Mesenchymal stem cell (in vitro differentiated cells and primary cell): ENCODE data around the gene GRIN2D.

Experiments
- DNase-seq: peaks from one replicate; pipeline ENCODE4 v3.0.0-alpha.2; 2013
- H2AFZ ChIP-seq: one replicate; pipeline ENCODE4 v1.6.1; 2013; ENCODE audit warnings: low read depth, mild to moderate bottlenecking, control low read depth, inconsistent platforms, low read length, moderate library complexity
- H2AK5ac ChIP-seq: 2 replicates; pipeline ENCODE4 v1.6.1; 2013; ENCODE audit warnings: low read length, moderate library complexity, mild to moderate bottlenecking, inconsistent platforms; ENCODE audit not compliant: severe bottlenecking
- H2BK120ac ChIP-seq: one replicate; pipeline ENCODE4 v1.6.1; 2013; ENCODE audit warnings: low read depth, mild to moderate bottlenecking, inconsistent platforms, low read length, moderate library complexity
- H2BK12ac ChIP-seq, 2 experiments: one replicate each; pipeline ENCODE4 v1.6.1; 2013; ENCODE audit warnings: inconsistent platforms in 2 of 2, low read length in 2 of 2, mild to moderate bottlenecking in 2 of 2, moderate library complexity in 2 of 2, control low read depth in 1 of 2
- H2BK15ac ChIP-seq: one replicate; pipeline ENCODE4 v1.6.1; 2013; ENCODE audit warnings: mild to moderate bottlenecking, low read depth, inconsistent platforms; ENCODE audit not compliant: poor library complexity, severe bottlenecking
- H2BK5ac ChIP-seq: 2 replicates; pipeline ENCODE4 v1.6.1; 2013; ENCODE audit warnings: low read depth, mild to moderate bottlenecking, low read length, control low read depth, inconsistent platforms; ENCODE audit not compliant: poor library complexity, severe bottlenecking
- H3K14ac ChIP-seq, 2 experiments: one replicate each; pipeline ENCODE4 v1.6.1; 2013; ENCODE audit warnings: inconsistent platforms in 2 of 2, low read length in 2 of 2, control low read depth in 1 of 2, mild to moderate bottlenecking in 1 of 2, moderate library complexity in 1 of 2
- H3K18ac ChIP-seq, 2 experiments: one replicate each; pipeline ENCODE4 v1.6.1; 2013; ENCODE audit warnings: inconsistent platforms in 2 of 2, low read length in 2 of 2, control low read depth in 1 of 2, low read depth in 1 of 2, mild to moderate bottlenecking in 1 of 2
- H3K23ac ChIP-seq, 2 experiments: one replicate each; pipeline ENCODE4 v1.6.1; 2013; ENCODE audit warnings: inconsistent platforms in 2 of 2, low read length in 2 of 2, mild to moderate bottlenecking in 2 of 2, moderate library complexity in 2 of 2, control low read depth in 1 of 2
- H3K27ac ChIP-seq: 2 replicates; pipeline ENCODE4 v1.5.1; 2013; ENCODE audit warnings: mild to moderate bottlenecking, moderate library complexity, low read length, control low read depth, inconsistent platforms; ENCODE audit not compliant: poor library complexity, severe bottlenecking
- H3K27me3 ChIP-seq, 2 experiments: 2 replicates each; pipeline versions ENCODE4 v1.6.1 to v1.7.0; 2013; ENCODE audit warnings: low read length in 2 of 2, mild to moderate bottlenecking in 2 of 2, moderate library complexity in 2 of 2, control low read depth in 1 of 2, inconsistent platforms in 1 of 2; ENCODE audit not compliant: control insufficient read depth in 1 of 2, insufficient read depth in 1 of 2
- H3K36me3 ChIP-seq, 2 experiments: 2 replicates each; pipeline versions ENCODE4 v1.6.1 to v1.7.0; 2013; ENCODE audit warnings: low read length in 2 of 2, control low read depth in 1 of 2, inconsistent platforms in 1 of 2, low read depth in 1 of 2, mild to moderate bottlenecking in 1 of 2; ENCODE audit not compliant: insufficient read depth in 2 of 2, control insufficient read depth in 1 of 2
- H3K4ac ChIP-seq, 2 experiments: one replicate each; pipeline ENCODE4 v1.6.1; 2013; ENCODE audit warnings: inconsistent platforms in 2 of 2, low read length in 2 of 2, mild to moderate bottlenecking in 2 of 2, moderate library complexity in 2 of 2, control low read depth in 1 of 2, low read depth in 1 of 2
- H3K4me1 ChIP-seq: 2 replicates; pipeline ENCODE4 v1.6.1; 2013; ENCODE audit warnings: low read depth, low read length, control low read depth; ENCODE audit not compliant: control insufficient read depth, insufficient read depth
- H3K4me2 ChIP-seq: 2 replicates; pipeline ENCODE4 v1.6.1; 2013; ENCODE audit warnings: low read length, mild to moderate bottlenecking, inconsistent platforms; ENCODE audit not compliant: poor library complexity, severe bottlenecking
- H3K4me3 ChIP-seq, 2 experiments: 2 replicates each; pipeline versions ENCODE4 v1.5.1 to v1.7.0; 2013; ENCODE audit warnings: low read length in 2 of 2, mild to moderate bottlenecking in 2 of 2, control low read depth in 1 of 2, low read depth in 1 of 2; ENCODE audit not compliant: insufficient read depth in 1 of 2
- H3K79me1 ChIP-seq: replicated peaks from 2 replicates; pipeline ENCODE4 v1.6.1; 2013; ENCODE audit warnings: mild to moderate bottlenecking, control low read depth, low read length, inconsistent platforms; ENCODE audit not compliant: poor library complexity, severe bottlenecking
- H3K9ac ChIP-seq: 2 replicates; pipeline ENCODE4 v1.7.0; 2013; ENCODE audit warnings: mild to moderate bottlenecking, low read length, moderate library complexity
- H3K9me3 ChIP-seq: 2 replicates; pipeline ENCODE4 v1.7.0; 2013; ENCODE audit warnings: mild to moderate bottlenecking, low read length; ENCODE audit not compliant: control insufficient read depth
- H4K8ac ChIP-seq: one replicate; pipeline ENCODE4 v1.6.1; 2013; ENCODE audit warnings: inconsistent platforms, mild to moderate bottlenecking, low read length, moderate library complexity
- H4K91ac ChIP-seq: one replicate; pipeline ENCODE4 v1.6.1; 2013; ENCODE audit warnings: mild to moderate bottlenecking, low read length, inconsistent platforms
- WGBS: methylation state at CpG from one replicate; pipeline ENCODE4 v1.1.7; 2013; ENCODE audit warnings: mixed read lengths; 5-methylcytosine and 5-hydroxymethylcytosine counted together

GRIN2D gene

GRCh38 chr19:48394331-48395169 lies 1.1 kb downstream of the GRIN2D start:
- H4K91ac ChIP-seq, result peak overlapping the region; percentile 65
- 14% methylated on average over 22 of the region's 38 CpGs for WGBS

DNA sequence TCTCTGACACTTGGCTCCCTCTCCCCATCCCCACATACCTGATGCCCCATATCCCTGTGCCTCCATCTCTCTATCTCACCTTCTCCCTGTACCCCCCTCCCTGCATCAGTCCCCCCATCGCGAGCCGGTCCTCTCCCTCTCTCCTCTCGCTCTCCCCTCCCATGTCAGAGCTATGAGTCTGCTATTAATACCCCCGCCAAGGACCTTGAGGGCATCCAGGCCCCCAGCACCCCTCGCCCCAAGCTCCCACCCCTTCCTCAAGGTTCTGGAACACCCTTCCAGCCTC lies 1.6 kb downstream of the GRIN2D start:
- Histone ChIP-seq H3K4me3 (peak overlapping the region in 1 of 2 experiments; percentile 67), H3K79me1 (peaks cover 3% of the 10 kb centered on the region), H3K4me1 (peaks cover 37% of the 10 kb centered on the region), H3K23ac (no peak overlapping the region), H2BK120ac (no peak overlapping the region), H3K36me3 (no peaks in the 10 kb centered on the region), H3K4me2 (no peak overlapping the region), H3K27me3 (peaks cover 33 to 34% of the 10 kb centered on the region in 2 experiments), H3K9ac (peak overlapping the region; percentile 43), H2BK12ac (no peak overlapping the region), H3K9me3 (no peaks in the 10 kb centered on the region), H4K8ac (no peak overlapping the region), H3K4ac (no peak overlapping the region), H2AFZ (no peak overlapping the region), H2BK5ac (no peak overlapping the region), H4K91ac (no peak overlapping the region), H2BK15ac (peak overlapping the region; percentile 33), H2AK5ac (no peak overlapping the region), H3K18ac (peak overlapping the region in 1 of 2 experiments; percentile 38), H3K14ac (no peak overlapping the region), H3K27ac (no peak overlapping the region)
- no peak for DNase-seq
- 52% methylated on average over 4 of the region's 6 CpGs for WGBS

More at GRCh38 chr19:48394331-48395169, 1.1 kb downstream of the GRIN2D start:
- Histone ChIP-seq H3K14ac (peak overlapping the region in 1 of 2 experiments; percentile 91), H2AK5ac (no peak overlapping the region), H2BK12ac (peak overlapping the region in 1 of 2 experiments; percentile 18), H3K79me1 (peaks cover 3% of the 10 kb centered on the region), H3K23ac (no peak overlapping the region), H3K9ac (peak overlapping the region; percentile 54), H2BK120ac (peak overlapping the region; percentile 15), H4K8ac (peak overlapping the region; percentile 63), H3K4ac (peak overlapping the region; percentile 20 to 22), H3K27ac (no peak overlapping the region), H3K4me1 (peaks cover 38% of the 10 kb centered on the region), H3K4me2 (peak overlapping the region; percentile 80), H3K27me3 (peaks cover 33 to 34% of the 10 kb centered on the region in 2 experiments), H2BK5ac (no peak overlapping the region), H3K36me3 (peaks cover under 1% of the 10 kb centered on the region in 2 experiments), H3K4me3 (peak overlapping the region in 1 of 2 experiments; percentile 73), H2AFZ (no peak overlapping the region), H2BK15ac (peak overlapping the region; percentile 55), H3K18ac (peak overlapping the region; percentile 78 to 84), H3K9me3 (no peaks in the 10 kb centered on the region)
- DNase-seq, result no peak

DNA sequence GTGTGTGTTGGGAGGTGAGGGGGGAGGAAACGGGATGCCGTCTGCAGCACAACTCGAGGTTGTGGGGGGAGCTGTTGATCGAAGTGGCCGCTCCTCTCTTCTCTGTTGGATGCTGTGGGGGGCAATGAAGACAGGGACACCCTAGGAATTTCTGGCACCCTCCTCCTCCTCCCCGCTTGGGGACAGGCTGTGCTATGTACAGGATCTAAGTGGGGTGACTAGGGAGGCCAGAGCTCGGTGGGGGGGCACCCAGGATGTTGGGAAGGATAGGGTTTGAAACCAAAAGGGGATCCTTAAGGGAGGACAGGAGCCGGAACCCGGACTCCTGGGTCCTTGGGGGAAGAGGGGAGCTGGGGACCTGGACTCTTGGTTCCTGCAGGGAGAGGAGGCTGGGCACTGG lies 2.0 kb downstream of the GRIN2D start:
- H2BK120ac ChIP-seq, result no peak overlapping the region
- 60% methylated on average over 7 of the region's 9 CpGs for WGBS
- H2BK15ac ChIP-seq, result no peak overlapping the region
- H3K23ac ChIP-seq, result no peak overlapping the region
- no peak overlapping the region for H3K27ac ChIP-seq
- no peak overlapping the region for H3K4me2 ChIP-seq
- H2BK12ac ChIP-seq, result no peak overlapping the region
- H3K36me3 ChIP-seq, result no peaks in the 10 kb centered on the region
- DNase-seq, result no peak
- H3K18ac ChIP-seq, result no peak overlapping the region
- H3K4me1 ChIP-seq, result peaks cover 37% of the 10 kb centered on the region
- H4K91ac ChIP-seq, result no peak overlapping the region
- H3K9me3 ChIP-seq, result no peaks in the 10 kb centered on the region
- H3K9ac ChIP-seq, result peak overlapping the region; percentile 32
- no peak overlapping the region for H2AK5ac ChIP-seq
- peaks cover 33 to 34% of the 10 kb centered on the region in 2 experiments for H3K27me3 ChIP-seq
- no peak overlapping the region for H2AFZ ChIP-seq
- no peak overlapping the region for H3K4me3 ChIP-seq
- no peak overlapping the region for H2BK5ac ChIP-seq
- no peak overlapping the region for H3K4ac ChIP-seq
- H3K79me1 ChIP-seq, result peaks cover 3% of the 10 kb centered on the region
- H4K8ac ChIP-seq, result no peak overlapping the region
- H3K14ac ChIP-seq, result no peak overlapping the region

DNA sequence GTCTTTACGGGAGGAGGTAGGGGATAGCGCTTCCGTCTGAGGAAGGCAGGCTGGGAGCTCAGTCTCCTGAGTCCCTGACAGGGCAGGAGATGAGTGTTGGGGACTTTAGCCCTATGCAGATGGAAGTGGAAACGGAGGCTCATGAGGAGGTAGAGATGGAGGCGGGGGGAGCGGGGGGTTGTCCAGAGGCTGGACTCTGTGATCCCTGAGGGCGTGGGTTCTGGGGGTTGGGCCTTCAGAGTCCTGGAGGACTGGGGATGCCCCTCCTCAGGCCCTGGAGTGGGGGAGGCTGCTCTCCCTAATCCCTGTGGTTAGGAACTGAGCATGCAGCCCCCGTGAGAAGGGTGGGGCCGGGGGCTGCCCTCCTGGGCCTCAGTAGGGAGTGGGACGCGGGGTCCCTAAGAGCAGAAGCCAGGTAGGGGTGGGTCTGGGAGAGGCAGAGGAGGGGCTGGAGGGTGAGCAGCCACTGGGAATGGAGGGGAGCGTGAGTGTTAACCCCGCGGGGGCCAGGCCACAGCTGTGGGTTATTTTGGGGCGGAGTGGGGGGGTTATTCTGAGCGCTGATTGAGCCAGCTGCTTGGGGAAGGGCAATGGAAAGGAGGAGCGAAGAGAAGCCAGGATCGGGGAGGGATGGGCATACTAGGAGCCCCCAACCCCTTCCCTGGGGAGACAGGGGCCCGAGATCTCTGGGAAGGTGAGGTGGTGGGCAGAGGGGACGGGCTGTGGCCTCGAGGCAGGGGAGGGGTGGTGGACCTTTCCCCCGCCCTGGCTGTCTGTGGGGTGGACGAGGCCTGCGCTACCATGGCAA lies 2.8 kb downstream of the GRIN2D start:
- DNase-seq, result no peak
- Histone ChIP-seq H3K9ac (peak overlapping the region; percentile 92), H3K4ac (peak overlapping the region in 1 of 2 experiments; percentile 28), H3K4me3 (peak overlapping the region in 1 of 2 experiments; percentile 41), H3K14ac (no peak overlapping the region), H2BK15ac (peak overlapping the region; percentile 12), H3K27ac (no peak overlapping the region), H3K27me3 (peaks cover 33 to 34% of the 10 kb centered on the region in 2 experiments), H2AK5ac (no peak overlapping the region), H2AFZ (no peak overlapping the region), H4K8ac (peak overlapping the region; percentile 13), H3K9me3 (no peaks in the 10 kb centered on the region), H2BK5ac (no peak overlapping the region), H2BK12ac (peak overlapping the region; percentile 16 to 56), H2BK120ac (no peak overlapping the region), H3K79me1 (peaks cover 3% of the 10 kb centered on the region), H3K18ac (peak overlapping the region in 1 of 2 experiments; percentile 11), H3K4me2 (no peak overlapping the region), H3K4me1 (peaks cover 37% of the 10 kb centered on the region), H3K23ac (no peak overlapping the region), H4K91ac (no peak overlapping the region), H3K36me3 (no peaks in the 10 kb centered on the region)
- 77% methylated on average over 24 of the region's 24 CpGs for WGBS
